Neural progenitor cell (in vitro differentiated cells): ENCODE data around the gene NSUN4. TPM values are rescaled to one million over a fixed set of nuclear protein-coding genes. Genes with fewer than 3 reads are reported as not detected.

Experiments used
- DNase-seq: peaks from one replicate; pipeline ENCODE4 v3.0.0-alpha.2; 2016; ENCODE audit warnings: low spot score
- H2AFZ ChIP-seq: fragments of 200-600 bp; sonication (generic); replicated peaks from 2 replicates; pipeline ENCODE4 v1.6.1; 2016; ENCODE audit warnings: antibody characterized with exemption
- H3F3A ChIP-seq: fragments of 200-600 bp; sonication (generic); 2 replicates; pipeline ENCODE4 v1.6.1; 2016; ENCODE audit warnings: antibody characterized with exemption, low read depth
- H3K27ac ChIP-seq: fragments of 200-600 bp; sonication (generic); 2 replicates; pipeline ENCODE4 v1.5.1; 2016; ENCODE audit warnings: mild to moderate bottlenecking
- H3K27me3 ChIP-seq: fragments of 200-600 bp; sonication (generic); 2 replicates; pipeline ENCODE4 v1.6.1; 2016; ENCODE audit warnings: mild to moderate bottlenecking, moderate library complexity
- H3K36me3 ChIP-seq: fragments of 200-600 bp; sonication (generic); 2 replicates; pipeline ENCODE4 v1.5.1; 2016
- H3K4me1 ChIP-seq: fragments of 200-600 bp; sonication (generic); 2 replicates; pipeline ENCODE4 v1.6.1; 2016; ENCODE audit warnings: mixed run types
- H3K4me2 ChIP-seq: fragments of 200-600 bp; sonication (generic); 2 replicates; pipeline ENCODE4 v1.6.1; 2016
- H3K4me3 ChIP-seq: fragments of 200-600 bp; sonication (generic); 2 replicates; pipeline ENCODE4 v1.5.1; 2016
- H3K79me2 ChIP-seq: fragments of 200-600 bp; sonication (generic); 2 replicates; pipeline ENCODE4 v1.6.1; 2016; ENCODE audit warnings: low read depth
- H3K9ac ChIP-seq: fragments of 200-600 bp; sonication (generic); 2 replicates; pipeline ENCODE4 v1.6.1; 2016
- H3K9me3 ChIP-seq: fragments of 200-600 bp; sonication (generic); 2 replicates; pipeline ENCODE4 v1.5.1; 2016; ENCODE audit warnings: low read depth
- H4K20me1 ChIP-seq: fragments of 200-600 bp; sonication (generic); 2 replicates; pipeline ENCODE4 v1.6.1; 2016; ENCODE audit warnings: low read depth
- H3K27ac Mint-ChIP-seq: 3 replicates; pipeline ENCODE4 v1.8.0; 2021; ENCODE audit warnings: mixed read lengths
- H3K27me3 Mint-ChIP-seq: 2 replicates; pipeline ENCODE4 v1.8.0; 2022; ENCODE audit warnings: low read depth, mild to moderate bottlenecking, inconsistent platforms, moderate library complexity, mixed read lengths; ENCODE audit not compliant: insufficient read depth
- H3K36me3 Mint-ChIP-seq: 3 replicates; pipeline ENCODE4 v1.8.0; 2021; ENCODE audit warnings: mixed read lengths
- H3K4me1 Mint-ChIP-seq: 3 replicates; pipeline ENCODE4 v1.8.0; 2021; ENCODE audit warnings: mixed read lengths
- H3K4me3 Mint-ChIP-seq: 3 replicates; pipeline ENCODE4 v1.8.0; 2021; ENCODE audit warnings: mild to moderate bottlenecking, moderate library complexity, mixed read lengths
- H3K9me3 Mint-ChIP-seq: 3 replicates; pipeline ENCODE4 v1.8.0; 2020; ENCODE audit warnings: mixed read lengths
- EZH2 ChIP-seq: fragments of 200-600 bp; sonication (generic); IDR thresholded peaks from 2 replicates; pipeline ENCODE4 v1.6.1; 2017; ENCODE audit warnings: antibody characterized with exemption, mild to moderate bottlenecking, moderate library complexity
- EZH2phosphoT487 ChIP-seq: fragments of 200-600 bp; sonication (generic); IDR thresholded peaks from 2 replicates; pipeline ENCODE4 v1.6.1; 2017; ENCODE audit warnings: antibody characterized with exemption
- total RNA-seq: library from RNA; depleted of rRNA; stranded (reverse); fragments of >200 nt; gene quantifications from 2 replicates; pipeline ENCODE4 v1.2.3, GENCODE V29; 2015; ENCODE audit warnings: low replicate concordance
- TF ChIP-seq, protein P1 (sequence below): fragments of 200-600 bp; sonication (generic); IDR thresholded peaks from 2 replicates; pipeline ENCODE4 v1.5.1; 2017; ENCODE audit warnings: antibody characterized with exemption, mild to moderate bottlenecking

Gene NSUN4
- total RNA-seq, 1 donor from 2014 or later, result 12.4 TPM

DNA sequence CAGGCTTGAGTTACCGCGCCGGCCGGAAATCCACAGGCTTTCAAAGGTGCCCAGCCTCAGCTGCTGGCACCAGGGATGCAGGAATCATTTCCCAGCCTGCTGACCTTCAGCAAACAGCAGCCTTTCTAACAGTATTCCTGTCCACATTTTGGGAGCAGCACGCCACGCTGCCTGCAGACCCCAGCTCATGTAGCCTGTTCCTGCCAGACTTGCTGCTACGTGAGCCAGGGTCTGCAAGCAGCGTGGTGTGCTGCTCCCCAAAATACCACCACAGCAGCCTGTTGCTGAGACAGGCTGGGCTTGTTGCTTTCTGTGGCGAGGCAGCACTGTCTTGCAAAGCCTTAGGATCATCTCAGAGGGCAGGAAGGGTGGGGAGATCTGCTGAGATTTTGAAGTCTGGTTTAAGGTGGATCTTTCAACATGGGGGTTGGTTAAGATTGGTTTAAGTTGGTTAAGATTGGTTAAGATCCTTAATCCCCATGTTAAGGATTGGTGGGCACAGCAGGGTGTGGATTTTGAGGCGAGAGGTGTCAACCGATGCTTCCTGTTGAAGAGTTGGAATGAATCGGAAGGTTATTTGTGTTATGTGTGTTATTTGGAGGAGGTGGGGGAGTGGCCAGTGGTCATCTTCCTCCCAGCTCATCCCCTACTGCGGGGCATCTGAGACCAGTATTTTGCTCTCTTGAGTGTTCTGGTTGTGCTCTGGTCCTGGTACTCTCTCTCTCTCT is 66.4 kb downstream of the NSUN4 start:
- peaks cover 2% of the 10 kb centered on the region for H3K36me3 Mint-ChIP-seq
- H3K4me1 ChIP-seq, result peaks cover 12% of the 10 kb centered on the region
- peaks cover 7% of the 10 kb centered on the region for H3K27me3 Mint-ChIP-seq
- no peaks in the 10 kb centered on the region for H3K79me2 ChIP-seq
- no peaks in the 10 kb centered on the region for H3K36me3 ChIP-seq
- H3K9ac ChIP-seq, result no peak overlapping the region
- peak overlapping the region; percentile 39 for H3K4me2 ChIP-seq
- H3K9me3 ChIP-seq, result no peaks in the 10 kb centered on the region
- no peaks in the 10 kb centered on the region for H4K20me1 ChIP-seq
- H3K27ac Mint-ChIP-seq, result peak overlapping the region; percentile 51
- H3K4me3 Mint-ChIP-seq, result peak overlapping the region; percentile 67
- peak; percentile 49 for DNase-seq
- peaks cover 9% of the 10 kb centered on the region for H3F3A ChIP-seq
- H2AFZ ChIP-seq, result peak overlapping the region; percentile 45
- no peak overlapping the region for H3K4me3 ChIP-seq
- H3K4me1 Mint-ChIP-seq, result peaks cover 10% of the 10 kb centered on the region
- H3K9me3 Mint-ChIP-seq, result no peaks in the 10 kb centered on the region
- H3K27me3 ChIP-seq, result no peaks in the 10 kb centered on the region
- H3K27ac ChIP-seq, result no peak overlapping the region
- TF ChIP-seq EZH2 (no peak), EZH2phosphoT487 (no peak)
- TF ChIP-seq, protein P1, sequence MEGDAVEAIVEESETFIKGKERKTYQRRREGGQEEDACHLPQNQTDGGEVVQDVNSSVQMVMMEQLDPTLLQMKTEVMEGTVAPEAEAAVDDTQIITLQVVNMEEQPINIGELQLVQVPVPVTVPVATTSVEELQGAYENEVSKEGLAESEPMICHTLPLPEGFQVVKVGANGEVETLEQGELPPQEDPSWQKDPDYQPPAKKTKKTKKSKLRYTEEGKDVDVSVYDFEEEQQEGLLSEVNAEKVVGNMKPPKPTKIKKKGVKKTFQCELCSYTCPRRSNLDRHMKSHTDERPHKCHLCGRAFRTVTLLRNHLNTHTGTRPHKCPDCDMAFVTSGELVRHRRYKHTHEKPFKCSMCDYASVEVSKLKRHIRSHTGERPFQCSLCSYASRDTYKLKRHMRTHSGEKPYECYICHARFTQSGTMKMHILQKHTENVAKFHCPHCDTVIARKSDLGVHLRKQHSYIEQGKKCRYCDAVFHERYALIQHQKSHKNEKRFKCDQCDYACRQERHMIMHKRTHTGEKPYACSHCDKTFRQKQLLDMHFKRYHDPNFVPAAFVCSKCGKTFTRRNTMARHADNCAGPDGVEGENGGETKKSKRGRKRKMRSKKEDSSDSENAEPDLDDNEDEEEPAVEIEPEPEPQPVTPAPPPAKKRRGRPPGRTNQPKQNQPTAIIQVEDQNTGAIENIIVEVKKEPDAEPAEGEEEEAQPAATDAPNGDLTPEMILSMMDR, result no peak

DNA sequence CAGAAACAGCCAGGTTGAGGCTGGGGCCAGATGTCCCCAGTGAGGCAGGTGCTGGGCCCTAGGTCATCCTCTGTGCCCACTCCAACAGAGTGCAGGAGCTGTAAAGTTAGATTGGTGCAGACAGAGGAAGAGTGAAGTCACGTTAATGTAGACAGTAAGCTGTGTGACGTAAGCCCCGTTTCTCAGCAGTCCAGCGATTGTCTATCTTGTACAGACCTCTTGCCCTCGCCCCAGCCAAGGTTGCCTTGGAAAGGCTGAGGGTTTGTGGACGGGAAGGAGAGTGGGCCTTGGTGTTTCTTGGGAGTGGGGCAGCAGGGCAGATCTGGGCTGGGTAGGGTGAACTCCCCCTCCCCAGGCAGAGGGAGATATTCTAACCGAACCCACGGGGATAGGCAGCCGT is 67.0 kb downstream of the NSUN4 start:
- H3K36me3 Mint-ChIP-seq, result peaks cover 2% of the 10 kb centered on the region
- peaks cover 16% of the 10 kb centered on the region for H3K4me1 Mint-ChIP-seq
- Histone ChIP-seq H3K27ac (no peak overlapping the region), H3K9me3 (no peaks in the 10 kb centered on the region), H3K4me1 (peaks cover 12% of the 10 kb centered on the region), H3K9ac (no peak overlapping the region), H3K4me3 (no peak overlapping the region), H3F3A (peaks cover 9% of the 10 kb centered on the region), H3K79me2 (no peaks in the 10 kb centered on the region), H4K20me1 (no peaks in the 10 kb centered on the region), H3K36me3 (no peaks in the 10 kb centered on the region), H3K4me2 (peak overlapping the region; percentile 39), H3K27me3 (no peaks in the 10 kb centered on the region), H2AFZ (no peak overlapping the region)
- H3K27me3 Mint-ChIP-seq, result peaks cover 8% of the 10 kb centered on the region
- DNase-seq, result no peak
- TF ChIP-seq EZH2 (no peak), EZH2phosphoT487 (no peak)
- TF ChIP-seq, protein P1, result no peak
- peak overlapping the region; percentile 51 for H3K27ac Mint-ChIP-seq
- peak overlapping the region; percentile 67 for H3K4me3 Mint-ChIP-seq
- no peaks in the 10 kb centered on the region for H3K9me3 Mint-ChIP-seq

DNA sequence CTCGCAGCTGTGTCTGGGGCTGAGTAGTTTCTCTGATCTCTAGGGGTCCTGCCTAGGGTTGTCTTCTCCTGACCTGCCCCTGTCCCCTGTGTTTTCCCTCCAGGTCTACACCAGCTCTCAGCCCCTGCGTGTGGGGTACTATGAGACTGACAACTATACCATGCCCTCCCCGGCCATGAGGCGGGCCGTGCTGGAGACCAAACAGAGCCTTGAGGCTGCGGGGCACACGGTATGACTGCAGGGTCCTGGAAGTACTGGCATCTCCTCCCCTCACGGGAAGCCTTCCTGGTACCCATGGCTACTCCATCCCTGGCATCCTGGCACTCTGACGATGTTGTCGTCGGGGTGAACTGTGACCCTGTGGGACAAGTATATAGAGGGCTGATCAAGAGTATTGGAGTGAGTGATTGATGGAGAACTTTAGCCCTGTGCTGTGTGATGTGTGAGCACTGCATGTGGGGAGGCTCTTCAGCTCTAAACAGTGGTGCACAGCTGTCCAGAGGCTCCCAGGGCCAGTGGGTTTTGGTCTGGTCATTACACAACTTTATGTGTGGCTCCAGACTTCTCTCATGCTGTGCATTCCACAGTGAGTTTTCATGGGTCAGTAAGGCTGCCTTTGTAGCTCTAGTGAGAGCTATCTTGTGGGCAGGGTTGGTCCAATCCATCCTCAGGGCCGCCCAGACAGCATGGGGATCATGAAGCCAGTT is 67.9 kb downstream of the NSUN4 start:
- Mint-ChIP-seq H3K27ac (peak overlapping the region; percentile 21), H3K27me3 (peaks cover 8% of the 10 kb centered on the region), H3K9me3 (no peaks in the 10 kb centered on the region), H3K36me3 (peaks cover 2% of the 10 kb centered on the region), H3K4me3 (no peak overlapping the region), H3K4me1 (peaks cover 24% of the 10 kb centered on the region)
- TF ChIP-seq EZH2, result no peak
- TF ChIP-seq, protein P1, result no peak
- TF ChIP-seq EZH2phosphoT487, result no peak
- Histone ChIP-seq H3K4me3 (no peak overlapping the region), H3K9ac (no peak overlapping the region), H3K79me2 (no peaks in the 10 kb centered on the region), H4K20me1 (no peaks in the 10 kb centered on the region), H2AFZ (no peak overlapping the region), H3F3A (peaks cover 9% of the 10 kb centered on the region), H3K9me3 (no peaks in the 10 kb centered on the region), H3K4me2 (no peak overlapping the region), H3K36me3 (no peaks in the 10 kb centered on the region), H3K4me1 (peaks cover 12% of the 10 kb centered on the region), H3K27me3 (no peaks in the 10 kb centered on the region), H3K27ac (no peak overlapping the region)
- DNase-seq, result no peak
